Suppressor macrophage treated with lipopolysaccharide for 1 hour (primary cell): Measurements from ENCODE around the gene BYSL.

Experiments used
- DNase-seq, 3 donors: peaks; one replicate each; pipeline ENCODE4 v3.0.0-alpha.2; 2020 to 2022

BYSL gene

GRCh38 chr6:41914869-41915530 is 6.3 kb upstream of the BYSL start:
- DNase-seq = no peak

GRCh38 chr6:41917528-41917927 is 3.8 kb upstream of the BYSL start:
- DNase-seq = peak in 1 of 3 donors; percentile 49

DNA sequence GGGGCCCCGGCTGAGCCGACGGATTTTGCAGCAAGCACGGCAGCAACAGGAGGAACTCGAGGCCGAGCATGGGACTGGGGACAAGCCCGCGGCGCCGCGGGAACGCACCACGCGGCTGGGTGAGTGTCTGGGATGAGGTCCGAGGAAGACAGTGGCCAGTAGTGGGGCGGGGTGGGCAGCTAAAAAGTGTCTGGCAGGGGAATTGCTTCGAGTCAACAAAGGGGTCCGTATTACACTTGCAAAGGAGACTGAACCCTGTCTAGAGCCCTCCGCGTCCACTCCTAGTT is 356 bp downstream of the BYSL start:
- peak in 1 of 3 donors; percentile 68 for DNase-seq

- no peak for DNase-seq
Measured at GRCh38 chr6:41922154-41922553, 855 bp downstream of the BYSL start.

DNA sequence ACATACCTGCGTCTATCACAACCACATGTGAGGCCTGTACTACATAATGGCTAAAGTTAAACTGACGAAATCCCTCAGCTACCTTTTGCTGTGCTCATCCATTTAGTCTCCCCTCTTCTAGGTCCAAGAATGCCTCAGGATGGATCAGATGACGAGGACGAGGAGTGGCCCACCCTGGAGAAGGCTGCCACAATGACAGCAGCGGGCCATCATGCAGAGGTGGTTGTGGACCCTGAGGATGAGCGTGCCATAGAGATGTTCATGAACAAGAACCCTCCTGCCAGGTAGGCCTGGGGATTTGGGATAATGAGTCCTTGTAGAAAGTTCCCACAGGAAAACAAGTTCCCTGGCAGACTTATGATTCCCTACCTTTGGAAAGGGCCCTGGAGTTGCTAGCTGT is 6.0 kb downstream of the BYSL start:
- DNase-seq = no peak

- DNase-seq = peak; percentile 45 to 60 (median 52)
Measured at GRCh38 chr6:41929924-41930323, 8.6 kb downstream of the BYSL start.

GRCh38 chr6:41931792-41932191 is 10.5 kb downstream of the BYSL start:
- no peak for DNase-seq

DNA sequence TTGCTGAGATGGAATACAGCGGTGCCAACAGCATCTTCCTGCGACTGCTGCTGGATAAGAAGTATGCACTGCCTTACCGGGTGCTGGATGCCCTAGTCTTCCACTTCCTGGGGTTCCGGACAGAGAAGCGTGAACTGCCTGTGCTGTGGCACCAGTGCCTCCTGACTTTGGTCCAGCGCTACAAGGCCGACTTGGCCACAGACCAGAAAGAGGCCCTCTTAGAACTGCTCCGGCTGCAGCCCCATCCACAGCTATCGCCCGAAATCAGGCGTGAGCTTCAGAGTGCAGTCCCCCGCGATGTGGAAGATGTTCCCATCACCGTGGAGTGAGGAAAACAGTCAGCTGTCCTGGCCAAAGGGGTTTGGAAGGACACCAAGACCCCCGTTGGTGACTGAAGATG is 11.1 kb downstream of the BYSL start:
- no peak for DNase-seq

GRCh38 chr6:41934278-41935192 is 13.2 kb downstream of the BYSL start:
- no peak for DNase-seq

- no peak for DNase-seq
Measured at GRCh38 chr6:41935193-41935574, 13.9 kb downstream of the BYSL start.

- no peak for DNase-seq
Measured at GRCh38 chr6:41935685-41936072, 14.4 kb downstream of the BYSL start.

DNA sequence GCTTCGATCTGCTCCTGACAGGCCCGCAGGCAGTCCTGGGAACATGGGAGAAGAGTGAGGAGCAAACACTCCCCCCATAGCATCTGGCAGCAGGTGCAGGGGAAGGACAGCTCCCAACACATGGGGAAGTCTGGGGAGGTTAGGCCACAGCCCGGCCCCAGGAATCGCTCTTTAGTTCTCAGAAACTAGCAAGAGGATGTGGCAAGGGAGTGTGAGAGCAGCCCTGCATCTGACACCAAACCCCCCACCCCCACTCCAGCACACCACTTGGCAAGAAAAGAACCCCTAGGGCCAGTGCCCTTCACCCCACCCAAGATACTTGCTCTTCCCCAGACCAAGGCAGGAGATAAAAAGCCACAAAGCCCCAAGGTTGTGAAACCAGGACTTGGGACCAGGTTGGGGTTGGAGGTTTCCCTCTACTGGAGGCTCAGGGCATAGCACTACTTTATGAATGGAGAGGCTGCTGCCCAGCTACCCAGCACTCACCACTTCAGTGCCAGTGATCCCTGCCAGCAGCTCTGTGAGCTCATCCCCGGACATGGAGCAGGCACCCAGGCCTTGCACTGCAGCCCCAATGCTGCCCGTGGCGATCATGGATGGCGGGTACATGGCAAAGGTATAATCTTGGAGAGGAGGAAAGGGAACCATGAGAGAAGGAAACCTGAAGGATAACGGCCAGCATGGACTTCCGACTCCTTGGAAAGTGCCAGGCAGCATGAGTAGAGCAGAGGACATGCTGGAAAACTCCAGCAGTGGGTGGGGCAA is 15.0 kb downstream of the BYSL start:
- peak; percentile 83 to 87 (median 85) for DNase-seq

- DNase-seq = no peak
Measured at GRCh38 chr6:41937472-41937860, 16.2 kb downstream of the BYSL start.

DNA sequence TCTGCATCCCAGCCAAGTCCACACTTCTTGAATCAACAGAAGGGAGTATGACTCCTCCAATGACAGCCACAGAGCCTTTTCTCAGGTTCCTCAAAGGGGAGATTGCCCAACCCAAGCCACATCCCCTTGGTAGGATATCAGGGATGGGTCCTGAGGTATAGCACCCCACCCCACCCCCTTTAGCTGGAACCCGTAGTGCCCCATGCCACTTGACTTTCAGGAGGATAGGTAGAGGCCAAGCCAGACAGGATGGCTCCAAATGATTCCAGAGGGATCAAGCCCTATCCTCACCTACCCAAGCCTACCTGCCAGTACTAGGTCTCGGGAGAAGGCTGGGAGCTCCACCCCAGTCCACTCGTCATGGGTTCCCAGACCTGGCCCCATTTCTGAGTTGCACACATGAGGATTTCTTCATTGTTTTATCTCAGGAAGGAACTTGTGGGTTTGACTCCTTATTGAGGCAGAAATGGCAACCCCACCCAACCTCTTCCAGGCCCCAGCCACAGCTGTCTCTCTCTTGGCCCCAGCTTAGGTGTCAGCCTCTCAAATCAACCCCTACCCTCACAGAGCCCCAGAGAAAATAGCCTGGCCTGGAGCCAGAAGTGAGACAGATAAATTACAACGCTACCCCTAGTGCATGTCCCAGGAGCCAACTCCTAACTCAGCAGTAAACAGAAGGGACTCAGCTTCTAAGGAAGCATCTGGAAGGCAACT is 16.7 kb downstream of the BYSL start:
- peak; percentile 68 to 80 (median 75) for DNase-seq

GRCh38 chr6:41938590-41939175 is 17.4 kb downstream of the BYSL start:
- no peak for DNase-seq

DNA sequence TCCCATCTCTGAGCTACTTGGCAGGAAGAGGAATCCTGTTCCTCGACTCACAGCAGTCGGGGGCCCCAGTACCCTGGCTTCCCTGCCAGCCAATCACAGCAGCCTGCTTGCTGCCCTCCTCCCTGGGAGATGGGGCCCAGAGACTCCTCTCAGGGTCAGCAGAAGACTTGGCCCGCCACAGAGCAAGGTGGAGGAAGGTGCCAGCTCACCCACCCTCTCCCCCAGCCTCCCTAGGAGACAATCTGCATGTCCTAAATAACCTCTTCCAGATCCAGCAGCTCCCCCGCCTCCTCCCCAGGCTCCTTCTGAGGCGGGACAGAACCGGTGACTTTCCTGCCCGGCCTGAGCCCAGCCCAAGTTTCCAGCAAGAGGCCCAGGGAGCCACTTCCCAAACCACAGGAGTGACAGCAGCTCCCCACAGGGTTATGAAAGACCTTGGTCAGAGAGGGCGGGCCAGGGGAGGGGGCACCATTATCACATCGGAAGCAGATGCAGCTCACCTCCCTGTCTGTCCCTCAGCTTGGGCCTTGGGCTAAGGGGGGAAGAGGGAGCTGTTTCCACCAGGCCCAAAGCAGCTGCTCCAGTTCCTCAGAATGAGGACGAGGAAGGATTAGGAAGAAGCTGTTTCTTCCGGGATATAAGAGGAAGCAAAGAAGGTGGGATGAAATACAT is 18.0 kb downstream of the BYSL start:
- DNase-seq = peak; percentile 69 to 76 (median 69)

- DNase-seq = peak in 2 of 3 donors; percentile 19 to 25
Measured at GRCh38 chr6:41939848-41940758, 18.8 kb downstream of the BYSL start.

DNA sequence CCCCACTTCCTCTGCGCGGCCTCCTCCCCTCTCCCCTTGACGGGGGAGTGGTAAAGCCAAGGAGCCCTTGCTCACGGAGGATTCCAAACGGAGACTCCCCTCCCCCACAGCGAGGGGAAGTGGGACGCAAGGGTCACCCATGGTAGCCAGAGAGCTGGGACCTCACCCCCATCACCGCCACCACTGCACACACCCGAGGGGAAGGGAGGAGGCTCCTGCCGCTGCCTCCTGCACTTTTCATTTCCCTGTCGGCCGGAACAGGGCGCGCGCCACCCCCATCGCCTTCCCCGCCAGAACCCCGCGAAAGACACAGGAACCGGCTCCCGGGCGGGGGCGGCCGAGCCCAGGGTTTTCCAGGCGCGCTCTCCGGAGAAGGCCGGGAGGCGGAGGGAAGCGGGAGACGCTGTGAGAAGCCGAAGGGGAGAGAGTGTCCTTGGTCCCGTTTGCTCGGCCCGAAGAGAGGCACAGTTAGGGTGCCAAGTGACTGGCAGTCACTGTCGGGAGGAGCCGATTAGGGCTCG is 19.5 kb downstream of the BYSL start:
- DNase-seq = peak; percentile 55 to 80 (median 57)

DNA sequence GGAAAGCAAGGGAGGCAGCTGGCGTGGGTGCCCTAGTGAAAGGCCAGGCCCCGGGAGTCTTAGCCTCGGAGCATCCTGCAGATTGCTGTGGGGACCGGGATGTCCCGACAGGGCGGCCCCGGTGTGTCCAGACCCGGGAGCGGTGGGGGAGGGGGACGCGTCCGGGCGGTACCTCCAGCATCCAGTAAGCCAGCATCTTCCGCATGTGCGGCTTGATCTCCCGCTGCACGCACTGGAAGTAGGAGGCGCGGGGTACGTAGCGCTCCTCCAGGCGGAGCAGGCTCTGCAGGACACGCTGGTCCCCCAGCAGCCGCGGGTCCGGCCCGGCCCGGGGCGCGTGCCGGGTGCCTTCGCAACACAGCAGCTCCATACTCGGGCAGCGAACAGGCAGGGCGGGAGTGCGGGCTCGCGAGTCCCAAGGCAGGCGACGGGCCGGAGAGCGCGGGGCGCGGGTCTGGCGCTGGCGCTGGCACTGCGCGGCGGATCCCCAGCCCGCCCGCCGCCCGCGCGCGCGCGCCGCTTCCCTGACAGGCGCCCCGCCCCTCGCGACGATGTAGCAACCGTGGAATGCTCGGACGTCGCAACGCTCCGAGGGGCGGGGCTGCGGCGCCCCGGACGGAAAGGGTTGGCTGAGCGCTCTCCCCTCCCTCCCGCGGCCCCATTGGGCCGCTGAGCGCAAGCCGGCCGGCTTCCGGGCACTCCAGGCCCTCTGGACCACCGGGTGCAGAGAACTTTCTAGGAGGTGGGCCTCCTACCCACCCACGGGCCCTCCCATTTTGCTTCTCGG is 20.2 kb downstream of the BYSL start, which contains the start of gene CCND3:
CCND3 (minus strand) TSS at position 529 of the 787 bp plus-strand sequence; CDS start at position 370, 159 bp downstream.
- DNase-seq = peak; percentile 97 to 99 (median 98)
